ENCODE measurements around the gene ZFAND3. TPM values are rescaled to one million over a fixed set of nuclear protein-coding genes. Genes with fewer than 3 reads are reported as not detected.

ZFAND3 gene
- total RNA-seq, 6 donors from 2014 or later: 26.2 to 66.4 (median 55.5) TPM

- 94 to 98% methylated on average over 8 of the region's 8 CpGs for WGBS, 2 donors
- H3K4me3 ChIP-seq: no peak overlapping the region
- ATAC-seq (ENCODE audit: low FRiP score in 2 of 2): no peak
- no peaks in the 10 kb centered on the region for H3K36me3 ChIP-seq
- TF ChIP-seq EP300 (IDR thresholded peaks at IDR 0.05): no peak
- no peak for TF ChIP-seq POLR2AphosphoS5 (IDR thresholded peaks at IDR 0.05)
- TF ChIP-seq, protein P1, sequence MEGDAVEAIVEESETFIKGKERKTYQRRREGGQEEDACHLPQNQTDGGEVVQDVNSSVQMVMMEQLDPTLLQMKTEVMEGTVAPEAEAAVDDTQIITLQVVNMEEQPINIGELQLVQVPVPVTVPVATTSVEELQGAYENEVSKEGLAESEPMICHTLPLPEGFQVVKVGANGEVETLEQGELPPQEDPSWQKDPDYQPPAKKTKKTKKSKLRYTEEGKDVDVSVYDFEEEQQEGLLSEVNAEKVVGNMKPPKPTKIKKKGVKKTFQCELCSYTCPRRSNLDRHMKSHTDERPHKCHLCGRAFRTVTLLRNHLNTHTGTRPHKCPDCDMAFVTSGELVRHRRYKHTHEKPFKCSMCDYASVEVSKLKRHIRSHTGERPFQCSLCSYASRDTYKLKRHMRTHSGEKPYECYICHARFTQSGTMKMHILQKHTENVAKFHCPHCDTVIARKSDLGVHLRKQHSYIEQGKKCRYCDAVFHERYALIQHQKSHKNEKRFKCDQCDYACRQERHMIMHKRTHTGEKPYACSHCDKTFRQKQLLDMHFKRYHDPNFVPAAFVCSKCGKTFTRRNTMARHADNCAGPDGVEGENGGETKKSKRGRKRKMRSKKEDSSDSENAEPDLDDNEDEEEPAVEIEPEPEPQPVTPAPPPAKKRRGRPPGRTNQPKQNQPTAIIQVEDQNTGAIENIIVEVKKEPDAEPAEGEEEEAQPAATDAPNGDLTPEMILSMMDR (IDR thresholded peaks at IDR 0.05): no peak
- no peaks in the 10 kb centered on the region for H3K27me3 ChIP-seq
- no peak overlapping the region for H3K27ac ChIP-seq
- no peaks in the 10 kb centered on the region for H3K9me3 ChIP-seq
- peaks cover 0 to 7% (median 0%) of the 10 kb centered on the region in 4 donors for H3K4me1 ChIP-seq
- peak in 1 of 2 donors; percentile 13 for DNase-seq
These were observed 378.7 kb downstream of the ZFAND3 start for GRCh38 chr6:38198219-38198618.

Small RNA genes lying within 50 kb of the gene (small RNA-seq; reads per million reads assigned to genes)
- gene RN7SL285P (0 reads per million in 4 donors), gene RNU1-87P (0 reads per million in 4 donors)

Other genes with a start within 250 kb of the ZFAND3 start
- 10 to 100 TPM in 2 of 6 donors, 1 to 10 TPM in 4; 3.1 to 19.6 (median 5.8) TPM for gene MDGA1, start 121.8 kb upstream of the ZFAND3 start, total RNA-seq

All from upper lobe of left lung (tissue), 6 donors.